HPDE6-E6E7 (cell line): ENCODE measurements around the gene NFATC3.

Source experiments
- DNase-seq: peaks from one replicate; pipeline ENCODE4 v3.0.0; 2011; ENCODE audit warnings: missing footprints; ENCODE audit errors: extremely low spot score

The NFATC3 gene

GRCh38 chr16:68246666-68247065 lies 161.5 kb downstream of the NFATC3 start:
- no peak for DNase-seq

GRCh38 chr16:68247400-68247799 lies 162.2 kb downstream of the NFATC3 start:
- DNase-seq = no peak

GRCh38 chr16:68247932-68248331 lies 162.8 kb downstream of the NFATC3 start:
- DNase-seq = no peak

- no peak for DNase-seq
Observed at GRCh38 chr16:68249371-68249770, 164.2 kb downstream of the NFATC3 start.

- DNase-seq = no peak
Observed at GRCh38 chr16:68250951-68251350, 165.8 kb downstream of the NFATC3 start.

GRCh38 chr16:68251832-68252231 lies 166.7 kb downstream of the NFATC3 start:
- no peak for DNase-seq

GRCh38 chr16:68252383-68252782 lies 167.2 kb downstream of the NFATC3 start:
- DNase-seq = no peak

- DNase-seq = no peak
Observed at GRCh38 chr16:68253721-68254120, 168.6 kb downstream of the NFATC3 start.

GRCh38 chr16:68255712-68256111 lies 170.5 kb downstream of the NFATC3 start:
- no peak for DNase-seq

GRCh38 chr16:68257251-68257905 lies 172.2 kb downstream of the NFATC3 start:
- peak; percentile 54 for DNase-seq

- DNase-seq = peak; percentile 49
Observed at GRCh38 chr16:68257906-68258800, 173.0 kb downstream of the NFATC3 start.

GRCh38 chr16:68259007-68259825 lies 174.0 kb downstream of the NFATC3 start:
- no peak for DNase-seq

- no peak for DNase-seq
Observed at GRCh38 chr16:68263559-68264127, 178.5 kb downstream of the NFATC3 start.

- DNase-seq = peak; percentile 79
Observed at GRCh38 chr16:68264128-68265077, 179.2 kb downstream of the NFATC3 start, which contains the start of gene SLC7A6. Gene SLC7A6 (plus strand): TSS chr16:68264526. CDS start chr16:68274727, 10,201 bp downstream.

GRCh38 chr16:68265078-68265920 lies 180.1 kb downstream of the NFATC3 start:
- DNase-seq = peak; percentile 69

GRCh38 chr16:68267612-68268405 lies 182.6 kb downstream of the NFATC3 start:
- DNase-seq = no peak

- no peak for DNase-seq
Observed at GRCh38 chr16:68269793-68270192, 184.6 kb downstream of the NFATC3 start.

- no peak for DNase-seq
Observed at GRCh38 chr16:68270353-68270752, 185.2 kb downstream of the NFATC3 start.
